Stimulated activated CD4-positive, alpha-beta T cell treated with anti-CD3 and anti-CD28 coated beads, Interleukin-1b, Interleukin-23, amount 100 ng/mL, for 1 hour (primary cell): ENCODE data around the gene WDR77.
A peak's percentile ranks its signal among the peaks of the same experiment; 100 is the strongest.

Experiments
- DNase-seq, 2 donors: peaks; one replicate each; pipeline ENCODE4 v3.0.0-alpha.2; 2020; ENCODE audit warnings: low read depth in 2 of 2

WDR77 gene

DNA sequence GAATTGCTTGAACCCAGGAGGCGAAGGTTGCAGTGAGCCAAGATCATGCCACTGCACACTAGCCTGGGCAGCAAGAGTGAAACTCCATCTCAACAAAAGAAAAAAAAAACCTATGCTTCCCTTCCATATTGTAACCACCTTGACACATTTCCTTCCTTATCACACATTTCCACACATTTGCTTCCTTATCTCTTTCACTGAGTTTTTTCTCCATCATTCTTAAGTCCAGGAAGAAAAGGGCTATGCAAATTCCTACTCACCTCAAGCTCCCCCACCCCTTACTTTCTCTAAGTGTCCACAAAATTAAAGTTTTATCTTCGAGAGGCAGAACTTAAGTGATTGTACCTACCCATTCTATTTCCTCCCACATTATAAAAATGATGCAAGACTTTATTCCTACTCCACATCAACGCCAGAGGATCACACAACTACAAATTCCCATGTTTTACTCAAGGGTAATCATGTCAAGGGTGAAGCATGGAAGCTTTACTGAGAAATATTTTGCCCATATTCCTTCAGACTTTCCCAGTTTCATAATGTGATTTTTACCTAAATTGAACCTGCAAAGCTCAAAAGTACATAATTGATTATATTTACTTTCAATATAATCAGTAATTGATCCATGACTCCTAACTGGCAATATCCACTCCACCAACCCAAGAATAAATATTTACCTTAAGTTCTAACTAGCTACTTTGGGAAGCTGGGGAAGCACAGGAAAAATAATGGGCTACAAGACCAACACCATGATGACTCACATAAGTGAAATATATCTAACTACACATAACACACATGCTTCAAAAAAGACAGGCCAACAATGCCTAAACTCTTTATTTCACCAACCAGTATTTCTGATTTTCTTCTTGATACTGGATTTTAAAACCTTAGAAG, 9.3 kb downstream of the WDR77 start:
- no peak for DNase-seq

DNA sequence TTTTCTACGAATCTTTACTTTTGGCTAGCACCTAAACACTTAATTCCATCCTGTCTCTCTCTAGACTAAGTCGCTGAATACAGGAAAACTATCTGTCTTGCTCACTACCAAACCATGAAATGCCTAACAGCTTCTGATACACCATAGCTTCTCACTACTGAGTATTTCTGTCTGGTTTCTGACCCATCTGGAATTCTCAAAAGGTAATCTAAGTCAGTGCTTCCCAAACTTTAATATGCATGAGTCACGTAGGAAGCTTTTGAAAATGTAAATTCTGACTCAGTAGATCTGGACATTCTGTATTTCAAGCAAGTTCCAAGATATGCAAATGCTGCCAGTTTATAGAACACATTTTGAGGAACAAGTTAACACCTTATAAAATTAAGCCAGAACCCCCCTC, 12.3 kb downstream of the WDR77 start:
- no peak for DNase-seq

DNA sequence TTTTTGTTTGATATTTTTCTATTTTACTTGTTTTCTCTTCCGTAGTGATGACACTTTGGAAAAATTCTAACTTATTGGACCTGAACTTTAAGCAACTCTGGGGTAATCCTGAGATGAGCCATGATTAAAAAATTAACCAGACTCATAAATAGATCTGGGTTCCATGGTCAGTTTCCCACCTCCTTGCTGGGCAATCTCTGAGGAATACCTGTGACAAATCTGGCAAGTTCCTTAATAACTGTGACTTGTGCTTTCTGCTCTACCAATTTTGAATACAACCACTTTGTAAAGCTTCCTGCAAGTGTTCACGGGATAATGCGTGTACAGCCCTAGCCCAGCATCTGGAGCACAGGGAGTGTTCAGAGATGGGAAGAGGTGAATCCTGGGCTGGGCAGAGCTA, 24.8 kb downstream of the WDR77 start:
- no peak for DNase-seq

DNA sequence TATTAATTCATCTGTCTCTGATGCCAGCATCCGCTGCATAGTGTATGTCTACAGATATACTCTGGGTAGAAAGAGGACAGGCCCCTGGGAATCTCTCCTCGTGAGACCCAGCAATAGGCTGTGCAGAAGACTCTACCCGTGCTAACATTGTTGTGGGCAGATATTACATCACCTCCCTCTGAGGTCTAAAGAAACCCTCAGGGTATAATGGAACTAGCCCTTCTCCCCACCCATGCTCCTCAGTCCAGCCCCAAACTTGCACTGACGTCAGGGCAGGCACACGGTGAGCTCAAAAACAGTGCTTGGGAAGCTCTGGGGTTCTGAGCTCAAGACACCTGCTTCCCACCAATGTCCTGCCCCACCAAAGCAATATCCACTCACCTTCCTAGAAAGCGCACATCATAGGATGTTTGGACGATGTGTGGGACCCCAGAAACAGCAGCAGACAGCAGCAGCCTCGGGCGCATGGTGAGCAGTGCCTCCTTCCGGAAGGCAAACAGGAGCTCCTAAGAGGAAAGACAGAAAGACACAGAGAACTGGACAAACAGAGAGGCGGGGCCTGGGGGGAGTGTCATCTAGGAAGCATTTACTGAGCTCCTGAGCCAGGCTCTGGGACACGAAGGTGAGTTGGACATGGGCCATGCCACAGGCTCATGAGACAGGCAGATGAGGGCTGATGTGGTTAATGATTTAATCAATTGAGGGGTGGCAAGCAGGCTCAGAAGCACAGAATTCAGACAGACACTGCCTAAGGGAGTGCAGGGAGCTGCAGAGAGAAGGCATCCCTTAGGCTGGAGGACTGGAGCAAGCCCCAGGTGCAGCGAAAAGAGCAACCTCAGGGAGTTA, 26.3 kb downstream of the WDR77 start:
- no peak for DNase-seq

DNA sequence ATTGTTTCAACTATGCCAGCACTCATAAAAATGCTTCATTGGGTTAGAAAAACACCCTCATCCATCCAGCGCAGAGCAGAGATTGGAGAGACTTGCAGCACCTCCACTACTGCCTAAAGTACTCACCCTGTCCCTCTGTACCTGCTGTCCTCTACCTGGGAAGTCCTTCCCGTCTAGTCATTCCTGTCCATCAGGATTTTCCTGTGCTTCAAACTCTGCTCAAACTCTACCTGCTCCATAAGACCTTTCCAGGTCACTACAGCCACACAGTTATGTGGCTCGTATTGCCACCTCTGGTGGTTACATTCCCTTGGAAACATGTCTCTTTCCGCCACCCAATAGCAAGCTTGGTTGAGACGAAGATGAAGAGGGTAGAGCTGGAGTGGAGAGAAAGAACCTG, 28.7 kb downstream of the WDR77 start:
- no peak for DNase-seq

DNA sequence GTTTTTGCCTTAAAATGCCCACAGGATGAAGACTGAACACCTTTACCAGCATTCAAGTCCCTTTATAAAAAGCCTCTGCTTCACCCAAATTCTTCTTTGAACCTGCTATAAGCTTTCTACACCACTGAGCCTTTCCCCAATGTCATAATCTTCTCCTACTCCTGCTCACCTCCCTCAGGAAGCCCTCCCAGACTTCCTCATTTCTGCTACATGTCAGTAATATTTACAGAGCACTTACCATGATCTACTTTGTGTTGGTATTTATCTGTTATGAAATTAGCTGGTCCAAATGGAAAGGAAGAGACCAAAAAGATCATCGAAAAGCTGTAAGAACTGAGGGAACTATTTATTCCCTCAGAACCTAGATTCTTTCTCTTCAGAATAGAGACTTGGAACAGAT, 30.0 kb downstream of the WDR77 start:
- DNase-seq = no peak

DNA sequence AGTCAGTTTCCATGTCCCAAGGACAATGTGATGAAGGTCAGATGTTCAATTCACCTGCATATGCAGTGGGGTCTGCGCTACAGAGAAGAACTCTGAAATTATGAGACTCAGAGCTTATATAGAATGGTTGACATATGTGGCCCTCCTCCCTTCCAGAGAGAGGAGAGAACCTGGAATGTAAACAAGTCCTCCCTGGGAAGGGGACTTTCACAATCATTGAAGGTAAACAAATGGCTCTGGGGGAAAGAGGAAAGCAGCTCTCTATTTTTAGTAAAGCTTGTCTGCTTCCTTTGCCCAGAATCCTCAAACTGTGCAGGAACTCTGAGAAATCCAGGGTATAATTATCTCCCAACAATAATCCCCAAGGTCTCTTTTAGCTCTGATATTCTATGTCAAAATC, 31.3 kb downstream of the WDR77 start:
- DNase-seq = no peak

DNA sequence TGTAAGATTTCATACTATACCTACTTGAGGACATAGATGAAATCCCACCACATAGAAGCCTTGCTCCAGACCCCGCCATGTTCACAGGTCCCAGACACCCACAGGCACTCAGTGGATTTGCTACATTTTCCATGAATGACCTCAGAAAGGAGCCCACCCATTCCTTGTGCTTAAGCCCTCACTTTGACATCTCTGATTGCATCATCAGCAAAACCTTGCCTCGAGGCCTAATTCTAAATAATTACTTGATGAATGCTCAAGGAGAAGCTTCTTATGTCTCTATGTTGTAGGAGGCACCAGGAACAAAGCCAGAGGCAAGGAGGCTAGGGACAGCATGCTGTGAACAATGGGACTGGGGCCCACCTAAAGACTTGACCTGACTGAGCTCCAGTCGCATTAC, 33.6 kb downstream of the WDR77 start:
- DNase-seq = no peak

DNA sequence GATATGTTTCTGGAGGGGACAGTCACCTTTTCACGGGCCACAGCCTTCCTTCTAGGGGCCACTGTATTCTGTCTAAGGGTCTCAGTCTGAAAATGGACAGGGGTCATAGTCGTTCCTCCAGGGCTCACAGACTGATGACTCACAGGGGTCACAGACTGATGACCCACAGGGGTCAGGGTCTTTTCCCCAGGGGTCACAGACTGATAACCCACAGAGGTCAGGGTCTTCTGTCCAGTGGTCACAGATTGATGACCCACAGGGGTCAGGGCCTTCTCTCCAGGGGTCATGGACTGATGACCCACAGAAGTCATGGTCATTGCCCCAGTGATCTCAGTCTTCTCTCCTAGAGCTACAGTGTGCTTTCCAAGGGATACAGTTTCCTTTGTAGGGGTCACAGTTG, 34.3 kb downstream of the WDR77 start:
- no peak for DNase-seq

DNA sequence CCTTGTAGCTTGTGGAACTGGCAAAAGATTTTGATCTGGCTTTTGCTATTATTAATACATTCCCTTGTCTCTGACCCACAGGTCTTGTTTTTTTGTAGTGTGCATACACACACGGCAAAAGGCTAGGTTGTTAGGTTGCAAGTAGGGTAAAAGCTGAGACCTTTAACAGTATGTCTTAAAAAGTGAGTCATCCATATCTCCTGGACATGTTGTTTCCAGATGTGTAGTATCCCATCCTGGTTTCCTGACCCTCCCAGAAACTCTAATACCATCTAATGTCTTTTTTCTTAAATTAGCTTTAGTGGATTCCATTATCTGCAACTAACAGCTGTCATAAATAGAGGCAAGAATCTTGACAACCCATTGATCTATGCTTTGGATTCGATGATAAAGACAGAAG, 36.2 kb downstream of the WDR77 start:
- no peak for DNase-seq

DNA sequence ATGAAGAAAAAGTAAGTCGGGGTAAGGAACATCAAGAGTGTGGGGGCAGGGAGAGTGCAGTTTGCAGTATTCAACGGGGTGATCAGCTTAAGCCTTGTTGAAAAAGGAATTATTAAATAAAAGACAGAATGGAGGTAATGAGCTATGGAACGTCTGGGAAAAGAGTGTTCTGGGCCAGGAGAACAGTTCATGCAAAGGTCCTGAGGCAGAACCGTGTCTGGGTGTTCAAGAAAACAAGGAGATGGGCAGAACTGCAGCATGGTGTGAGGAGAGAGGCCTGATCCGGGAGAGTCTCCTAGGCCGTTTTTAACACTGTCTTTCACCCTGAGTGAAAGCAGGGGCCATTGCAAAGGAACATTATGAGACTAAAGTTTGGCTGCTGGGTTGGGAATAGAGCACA, 41.8 kb downstream of the WDR77 start:
- DNase-seq = no peak

DNA sequence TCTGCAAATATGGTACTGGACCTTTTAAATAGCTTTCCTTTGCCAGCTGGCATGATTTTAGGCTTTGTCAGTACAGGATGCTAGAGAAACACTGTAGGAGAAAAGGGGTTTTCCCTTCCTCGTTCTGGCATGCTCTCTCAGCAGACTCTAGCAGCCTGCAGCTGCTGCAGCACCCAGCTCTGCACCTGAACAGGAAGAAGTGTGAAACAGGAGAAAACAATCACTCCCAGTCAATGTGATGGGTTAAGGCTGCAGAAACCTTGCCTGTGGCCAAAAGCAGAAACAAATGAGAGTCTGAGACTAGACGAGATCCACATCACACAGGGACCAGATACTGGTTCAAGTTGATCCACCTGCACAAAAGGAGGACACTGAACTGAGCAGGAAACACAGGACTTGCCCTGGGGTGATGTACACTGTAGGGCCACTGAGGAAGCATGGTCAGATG, 42.7 kb downstream of the WDR77 start:
- no peak for DNase-seq

DNA sequence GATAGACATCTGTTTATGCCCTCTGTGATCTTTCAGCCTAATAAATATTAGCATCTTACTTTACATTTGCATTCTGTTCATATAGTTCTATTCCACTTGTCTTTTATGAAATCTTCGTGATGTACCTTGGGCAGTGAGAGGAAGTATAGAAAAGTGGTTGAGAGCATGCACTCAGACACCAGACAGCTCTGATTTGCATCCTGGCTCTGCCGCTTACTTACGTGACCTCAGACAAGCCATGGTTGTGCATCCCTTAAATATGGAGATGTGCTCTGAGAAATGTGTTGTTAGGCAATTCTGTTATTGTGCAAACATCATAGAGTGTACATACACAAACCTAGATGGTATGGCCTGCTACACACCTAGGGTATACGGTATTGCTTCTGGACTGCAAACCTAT, 44.5 kb downstream of the WDR77 start:
- DNase-seq = no peak

DNA sequence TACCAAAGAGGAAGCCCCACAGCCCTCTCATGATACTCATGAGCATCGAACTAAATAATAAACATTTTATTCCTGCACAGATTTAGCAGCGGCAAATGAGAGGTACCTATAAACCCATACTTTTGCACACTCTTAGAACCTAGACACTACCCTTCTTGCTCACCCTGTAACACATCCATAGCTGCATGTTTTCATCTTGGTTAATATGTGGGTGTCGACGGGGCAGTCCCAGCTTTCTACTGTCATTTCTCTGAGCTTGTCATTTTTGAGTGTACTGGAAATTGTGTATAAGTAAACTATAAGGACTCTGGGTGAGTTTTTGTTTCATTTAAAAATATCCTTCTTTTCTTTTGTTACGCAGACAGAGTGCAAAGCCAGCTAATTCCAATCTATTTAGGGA, 47.0 kb downstream of the WDR77 start:
- DNase-seq = no peak

DNA sequence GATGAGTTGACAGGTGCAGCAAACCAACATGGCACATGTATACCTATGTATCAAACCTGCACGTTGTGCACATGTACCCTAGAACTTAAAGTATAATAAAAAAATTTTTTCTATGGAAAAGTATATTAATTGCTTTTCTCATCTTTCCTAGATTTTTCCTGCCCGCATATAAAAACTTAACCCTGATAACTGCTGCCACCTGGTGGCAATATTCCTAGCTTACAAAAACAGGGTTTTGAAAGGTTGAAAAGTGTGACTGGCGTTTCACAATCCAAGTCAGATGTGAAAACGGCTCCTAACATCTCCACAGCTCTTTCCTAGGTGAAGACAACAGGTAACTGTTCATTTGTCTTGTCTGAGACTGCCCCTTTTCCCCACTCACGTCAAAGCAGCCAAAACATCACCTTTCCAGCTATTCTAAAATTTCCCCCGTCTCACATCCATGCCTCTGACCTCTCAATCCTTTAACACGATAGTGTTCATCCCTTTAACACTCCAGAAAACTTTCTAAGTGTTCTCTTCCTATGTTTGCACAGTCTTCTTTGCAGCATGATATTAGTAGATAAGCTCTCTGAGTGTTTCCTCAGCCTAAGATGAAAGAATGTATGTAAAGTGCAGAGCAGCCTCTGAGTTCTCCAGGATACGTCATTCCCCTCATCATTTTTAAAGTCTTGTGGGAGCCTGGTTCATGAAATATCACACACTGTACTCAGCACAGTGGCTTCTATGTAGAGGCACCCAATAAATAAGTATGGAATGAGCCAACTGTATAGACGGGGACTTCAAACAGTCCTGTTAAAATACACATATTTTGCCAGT, 49.1 kb downstream of the WDR77 start:
- peak in 1 of 2 donors; percentile 8 for DNase-seq

DNA sequence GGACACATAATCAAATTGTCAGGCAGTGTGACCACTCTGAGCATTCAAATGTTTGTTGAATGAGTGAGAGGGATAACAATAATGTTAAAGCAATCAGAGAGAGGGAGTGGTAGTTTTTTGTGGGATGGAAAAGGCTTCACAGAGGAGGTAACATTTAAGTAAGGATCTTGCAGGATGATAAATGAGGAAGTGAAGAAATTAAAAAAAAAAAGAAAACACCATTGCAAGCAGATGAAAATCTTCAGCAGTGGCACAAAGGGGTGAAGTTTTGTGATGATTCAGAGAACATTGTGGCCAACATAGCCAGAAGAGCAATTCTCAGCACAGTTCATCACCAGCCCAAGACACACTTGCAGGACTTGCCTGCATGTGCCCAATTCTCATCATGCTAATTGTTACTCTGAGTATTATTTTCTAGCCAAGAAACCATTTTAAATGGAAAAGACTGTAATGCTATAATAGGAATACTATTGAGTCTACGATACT, 56.6 kb downstream of the WDR77 start:
- no peak for DNase-seq

DNA sequence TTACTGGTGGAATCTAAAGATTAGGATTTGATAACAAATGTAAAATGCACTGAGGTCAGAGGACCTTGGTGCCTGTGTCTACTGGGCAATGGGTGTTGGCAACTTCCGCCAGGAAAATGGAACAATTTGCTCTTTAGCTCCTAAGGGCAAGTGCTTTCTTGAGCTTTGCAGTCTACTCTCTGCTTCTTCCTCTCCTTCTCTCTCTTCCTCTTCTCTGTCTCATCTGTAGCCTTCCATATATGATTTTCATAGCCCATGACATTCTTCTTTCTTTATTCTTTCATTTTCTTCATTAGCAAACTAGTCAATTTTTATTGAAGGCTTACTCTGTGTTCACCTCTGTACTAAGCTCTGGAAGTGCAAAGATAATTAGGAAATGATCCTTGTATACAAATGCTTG, 57.0 kb downstream of the WDR77 start:
- no peak for DNase-seq
